ENCODE measurements around the gene GALC.

The GALC gene

DNA sequence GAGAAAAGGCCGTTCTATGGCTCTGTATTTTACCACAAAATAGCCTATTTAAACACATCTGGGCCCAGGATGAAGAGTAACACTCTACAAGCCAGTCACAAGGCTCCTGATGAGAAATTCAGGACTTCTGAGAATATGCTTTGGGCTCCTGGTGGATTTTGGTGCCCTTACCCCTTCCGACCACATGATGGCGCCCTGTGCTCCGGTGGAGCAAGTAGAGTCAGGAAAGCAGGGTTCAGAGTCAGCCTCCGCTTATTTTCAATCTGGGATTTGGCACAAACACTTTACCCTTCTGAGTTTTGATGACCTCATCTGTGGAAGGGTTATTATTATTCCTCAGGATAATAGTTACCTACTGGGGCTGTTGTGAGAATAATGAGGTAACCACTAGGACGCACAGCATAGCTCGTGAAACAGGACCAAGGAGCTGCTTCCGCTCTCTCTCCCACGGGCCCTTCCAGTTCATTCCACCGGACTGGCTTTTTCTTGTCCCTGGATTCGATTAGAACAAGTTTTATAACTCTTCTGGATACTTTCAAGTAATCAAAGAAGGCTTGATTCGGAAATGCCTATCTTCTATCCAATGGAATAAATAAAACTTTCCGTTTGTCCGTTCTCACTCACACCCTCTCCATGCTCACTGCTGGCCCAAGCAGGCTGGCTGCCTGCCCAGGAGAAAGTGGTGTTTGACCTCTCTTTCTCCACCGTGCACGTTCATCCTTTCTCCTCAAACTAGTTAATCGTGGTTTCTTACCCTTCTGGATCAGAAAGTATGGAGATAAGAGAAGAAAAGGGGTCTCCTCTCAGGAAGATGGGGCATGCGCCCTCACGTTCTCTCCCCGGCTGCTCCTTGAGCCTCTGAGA is 104.6 kb downstream of the GALC start:
- TF ChIP-seq, protein P1, sequence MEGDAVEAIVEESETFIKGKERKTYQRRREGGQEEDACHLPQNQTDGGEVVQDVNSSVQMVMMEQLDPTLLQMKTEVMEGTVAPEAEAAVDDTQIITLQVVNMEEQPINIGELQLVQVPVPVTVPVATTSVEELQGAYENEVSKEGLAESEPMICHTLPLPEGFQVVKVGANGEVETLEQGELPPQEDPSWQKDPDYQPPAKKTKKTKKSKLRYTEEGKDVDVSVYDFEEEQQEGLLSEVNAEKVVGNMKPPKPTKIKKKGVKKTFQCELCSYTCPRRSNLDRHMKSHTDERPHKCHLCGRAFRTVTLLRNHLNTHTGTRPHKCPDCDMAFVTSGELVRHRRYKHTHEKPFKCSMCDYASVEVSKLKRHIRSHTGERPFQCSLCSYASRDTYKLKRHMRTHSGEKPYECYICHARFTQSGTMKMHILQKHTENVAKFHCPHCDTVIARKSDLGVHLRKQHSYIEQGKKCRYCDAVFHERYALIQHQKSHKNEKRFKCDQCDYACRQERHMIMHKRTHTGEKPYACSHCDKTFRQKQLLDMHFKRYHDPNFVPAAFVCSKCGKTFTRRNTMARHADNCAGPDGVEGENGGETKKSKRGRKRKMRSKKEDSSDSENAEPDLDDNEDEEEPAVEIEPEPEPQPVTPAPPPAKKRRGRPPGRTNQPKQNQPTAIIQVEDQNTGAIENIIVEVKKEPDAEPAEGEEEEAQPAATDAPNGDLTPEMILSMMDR (conservative IDR thresholded peaks at IDR 0.05; ENCODE audit: low read depth), result no peak; the same call in 1 of the 2 replicates
- POLR2A ChIA-PET (ENCODE audit: low non-redundant PET), result no interaction called here
- H3K27ac ChIP-seq, result no peak overlapping the region
- no peak for DNase-seq (ENCODE audit: low spot score)
- CTCF ChIA-PET, result no interaction called here

DNA sequence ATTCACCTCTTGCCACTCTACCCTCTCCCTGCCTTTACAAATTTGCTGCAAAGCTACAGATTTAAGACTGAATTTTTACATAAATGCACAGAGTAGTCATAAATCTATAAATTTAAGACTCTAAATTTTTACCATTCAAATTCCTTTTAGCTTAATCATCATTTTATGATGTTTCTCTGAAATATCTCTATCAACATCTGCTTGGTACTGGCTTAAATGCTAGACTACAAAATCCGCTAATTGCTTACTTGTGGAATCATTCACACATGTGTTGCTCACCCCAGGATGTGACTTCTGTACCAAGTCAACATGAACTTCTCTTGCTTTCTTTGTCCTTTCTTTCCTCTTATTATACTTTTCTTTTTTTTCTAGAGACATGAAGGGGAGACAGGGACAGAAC is 109.2 kb downstream of the GALC start:
- ChIA-PET POLR2A (ENCODE audit: low non-redundant PET) (no interaction called here), CTCF (interaction anchor here (0.7 kb wide), 1 partner anchor 78 kb away, joined by 3 read pairs; no protein-coding TSS in a partner anchor)
- TF ChIP-seq, protein P1 (conservative IDR thresholded peaks at IDR 0.05; ENCODE audit: low read depth), result no peak
- no peak for DNase-seq (ENCODE audit: low spot score)
- H3K27ac ChIP-seq, result no peak overlapping the region
